22Rv1 (cell line): Measurements from ENCODE around the gene EGF.
"Not testable (repeated sequence)": the region's sequence is repeated elsewhere in the genome, so short reads cannot be mapped to it uniquely, and the experiment has no call there.

Experiments
- H3K27ac ChIP-seq: fragments of 450-650 bp; 2 replicates; pipeline ENCODE4 v1.5.1; 2017
- CTCF ChIP-seq: fragments of 450-650 bp; IDR thresholded peaks from 2 replicates; pipeline ENCODE4 v1.5.1; 2017; ENCODE audit warnings: mild to moderate bottlenecking
- ZFX ChIP-seq: fragments of 450-650 bp; IDR thresholded peaks from 2 replicates; pipeline ENCODE4 v1.6.1; 2017; ENCODE audit warnings: antibody characterized with exemption, borderline replicate concordance

The EGF gene

GRCh38 chr4:110034026-110034393, 121.3 kb downstream of the EGF start:
- TF ChIP-seq ZFX (no peak), CTCF (no peak)
- H3K27ac ChIP-seq: no peak overlapping the region

DNA sequence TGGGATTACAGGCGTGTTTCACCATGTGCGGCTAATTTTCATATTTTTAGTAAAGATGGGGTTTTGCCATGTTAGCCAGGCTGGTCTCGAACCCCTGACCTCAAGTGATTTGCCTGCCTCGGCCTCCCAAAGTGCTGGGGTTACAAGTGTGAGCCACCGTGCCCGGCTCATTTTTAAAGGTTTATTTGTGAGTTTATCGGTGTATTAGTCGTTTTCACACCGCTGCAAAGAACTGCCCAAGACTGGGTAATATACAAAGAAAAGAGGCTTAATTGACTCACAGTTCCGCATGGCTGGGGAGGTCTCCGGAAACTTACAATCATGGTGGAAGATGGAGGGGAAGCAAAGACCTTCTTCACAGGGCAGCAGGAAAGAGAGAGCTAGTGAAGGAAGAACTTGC, 126.5 kb downstream of the EGF start:
- H3K27ac ChIP-seq: not testable (repeated sequence)

DNA sequence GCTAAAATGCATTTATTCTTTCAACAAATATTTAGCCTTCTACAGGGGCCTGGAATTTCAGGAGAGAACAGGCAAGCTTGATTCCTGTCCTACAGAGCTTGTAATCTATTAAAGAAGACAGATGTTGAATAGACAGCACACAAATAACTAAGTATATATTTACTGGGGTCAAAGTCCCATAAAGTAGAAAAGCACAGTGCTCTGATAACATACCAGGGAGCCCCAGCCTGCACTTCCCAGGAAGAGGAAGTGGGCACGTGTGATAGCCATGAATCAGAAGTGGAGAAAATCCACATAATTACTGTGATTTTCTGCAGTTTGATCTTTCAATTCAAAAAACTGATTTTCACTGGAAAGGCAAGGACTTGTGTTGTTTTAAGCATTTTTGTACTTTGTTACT, 129.1 kb downstream of the EGF start:
- H3K27ac ChIP-seq: no peak overlapping the region
- TF ChIP-seq ZFX: no peak
- no peak for TF ChIP-seq CTCF

GRCh38 chr4:110042545-110043517, 130.1 kb downstream of the EGF start:
- no peak overlapping the region for H3K27ac ChIP-seq
- TF ChIP-seq ZFX (no peak), CTCF (no peak)

GRCh38 chr4:110046588-110047049, 133.9 kb downstream of the EGF start:
- TF ChIP-seq CTCF (no peak), ZFX (no peak)
- no peak overlapping the region for H3K27ac ChIP-seq

- no peak overlapping the region for H3K27ac ChIP-seq
- peak; percentile 83 for TF ChIP-seq CTCF
- TF ChIP-seq ZFX: no peak
Observed at GRCh38 chr4:110049951-110050925, 137.6 kb downstream of the EGF start.

DNA sequence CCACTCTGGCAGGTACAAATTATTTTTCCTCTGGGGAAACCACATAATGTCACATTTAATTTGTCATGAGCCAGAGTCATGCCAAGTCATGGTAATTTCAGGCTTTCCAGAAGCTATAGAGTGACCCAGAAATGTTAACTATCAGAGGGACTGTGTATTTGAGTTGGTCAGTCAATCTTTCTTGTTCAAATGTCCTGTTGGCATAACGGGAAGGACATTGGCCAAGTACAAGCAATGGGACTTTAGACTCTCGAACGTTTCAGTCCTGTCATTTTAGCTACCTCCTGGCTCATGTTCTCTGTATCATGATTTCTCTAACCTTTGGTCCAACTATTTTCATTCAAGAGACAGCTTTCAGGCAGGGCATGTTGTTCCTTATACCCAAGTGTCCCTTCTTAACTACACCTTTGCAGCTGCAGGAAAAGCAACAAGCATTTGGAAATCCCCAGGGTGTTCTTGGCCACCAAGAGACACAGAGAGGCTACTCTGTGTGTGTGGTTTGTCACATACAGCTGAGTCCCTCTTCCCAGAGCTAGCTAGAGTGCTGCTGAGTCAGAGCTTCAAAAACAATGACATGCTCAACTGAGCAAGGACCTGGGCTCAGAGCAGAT, 142.6 kb downstream of the EGF start:
- no peak for TF ChIP-seq ZFX
- TF ChIP-seq CTCF: no peak
- H3K27ac ChIP-seq: no peak overlapping the region
